HL-60 (cell line): ENCODE results near the gene EPYC.

Experiments
- DNase-seq, 2 experiments: peaks; one replicate each; pipeline ENCODE4 v3.0.0-alpha.2; 2010 to 2020; ENCODE audit warnings: low read depth in 1 of 2, low spot score in 1 of 2
- H3K27ac ChIP-seq: fragments of 250-450 bp; sonication (Bioruptor Pico); replicated peaks from 2 replicates; pipeline ENCODE4 v1.5.1; 2020; ENCODE audit warnings: mild to moderate bottlenecking, moderate library complexity
- H3K27me3 ChIP-seq: fragments of 250-450 bp; sonication (Bioruptor Pico); 2 replicates; pipeline ENCODE4 v1.5.1; 2021; ENCODE audit warnings: mild to moderate bottlenecking, moderate library complexity; ENCODE audit not compliant: insufficient read depth, poor library complexity, severe bottlenecking
- H3K4me3 ChIP-seq: replicated peaks from 2 replicates; pipeline ENCODE4 v1.5.1; 2011; ENCODE audit warnings: mild to moderate bottlenecking, control low read depth, low read length; ENCODE audit not compliant: insufficient read depth
- CTCF ChIP-seq: IDR thresholded peaks from one replicate; pipeline ENCODE4 v1.5.1; 2011; ENCODE audit warnings: low read length, control low read depth, inconsistent platforms; ENCODE audit not compliant: insufficient read depth
- GABPA ChIP-seq: IDR thresholded peaks from 2 replicates; pipeline ENCODE4 v1.6.1; 2012; ENCODE audit warnings: low read depth
- POLR2AphosphoS5 ChIP-seq: IDR thresholded peaks from 2 replicates; pipeline ENCODE4 v1.6.1; 2012; ENCODE audit warnings: low read depth
- REST ChIP-seq: IDR thresholded peaks from 2 replicates; pipeline ENCODE4 v1.6.1; 2012; ENCODE audit warnings: low read depth; ENCODE audit not compliant: insufficient replicate concordance
- SPI1 ChIP-seq: IDR thresholded peaks from 2 replicates; pipeline ENCODE4 v1.6.1; 2012; ENCODE audit warnings: low read depth, mild to moderate bottlenecking, borderline replicate concordance

The EPYC gene

GRCh38 chr12:91044586-91044985 lies 39.8 kb upstream of the EPYC start:
- TF ChIP-seq CTCF (no peak), REST (no peak), SPI1 (no peak), GABPA (no peak), POLR2AphosphoS5 (no peak)
- H3K27me3 ChIP-seq = no peaks in the 10 kb centered on the region
- H3K27ac ChIP-seq = no peak overlapping the region
- H3K4me3 ChIP-seq = no peak overlapping the region
- no peak for DNase-seq

- no peak overlapping the region for H3K27ac ChIP-seq
- TF ChIP-seq POLR2AphosphoS5 = no peak
- no peak for TF ChIP-seq GABPA
- no peak for TF ChIP-seq SPI1
- no peak for TF ChIP-seq CTCF
- TF ChIP-seq REST = no peak
- H3K4me3 ChIP-seq = no peak overlapping the region
- no peak for DNase-seq
- H3K27me3 ChIP-seq = no peaks in the 10 kb centered on the region
These were observed 38.6 kb upstream of the EPYC start for GRCh38 chr12:91043408-91043807.

GRCh38 chr12:91040096-91040755 lies 35.5 kb upstream of the EPYC start:
- TF ChIP-seq GABPA (no peak), POLR2AphosphoS5 (no peak), CTCF (no peak), REST (no peak), SPI1 (no peak)
- DNase-seq = no peak
- H3K27me3 ChIP-seq = no peaks in the 10 kb centered on the region
- H3K27ac ChIP-seq = no peak overlapping the region
- no peak overlapping the region for H3K4me3 ChIP-seq
